SJCRH30 (cell line): ENCODE data around the gene HEPACAM2. TPM values are rescaled to one million over a fixed set of nuclear protein-coding genes. Genes with fewer than 3 reads are reported as not detected.

Source experiments
- DNase-seq, 2 experiments: peaks; one replicate each; pipeline ENCODE4 v3.0.0-alpha.2; 2015 to 2020
- H3K27ac ChIP-seq: fragments of 250-450 bp; sonication (Bioruptor Pico); 2 replicates; pipeline ENCODE4 v1.5.1; 2020; ENCODE audit warnings: mild to moderate bottlenecking, moderate library complexity
- H3K27me3 ChIP-seq: fragments of 250-450 bp; sonication (Bioruptor Pico); 2 replicates; pipeline ENCODE4 v1.5.1; 2020; ENCODE audit warnings: mild to moderate bottlenecking, moderate library complexity
- H3K36me3 ChIP-seq: fragments of 250-450 bp; sonication (Bioruptor Pico); 2 replicates; pipeline ENCODE4 v1.5.1; 2020; ENCODE audit warnings: mild to moderate bottlenecking, moderate library complexity
- H3K4me1 ChIP-seq: fragments of 250-450 bp; sonication (Bioruptor Pico); 2 replicates; pipeline ENCODE4 v1.5.1; 2020; ENCODE audit warnings: mild to moderate bottlenecking, moderate library complexity
- H3K4me3 ChIP-seq: fragments of 250-450 bp; sonication (Bioruptor Pico); 2 replicates; pipeline ENCODE4 v1.5.1; 2020; ENCODE audit warnings: mild to moderate bottlenecking, moderate library complexity
- H3K9me3 ChIP-seq: fragments of 250-450 bp; sonication (Bioruptor Pico); replicated peaks from 2 replicates; pipeline ENCODE4 v1.5.1; 2020; ENCODE audit warnings: mild to moderate bottlenecking, moderate library complexity
- total RNA-seq: library from RNA; depleted of rRNA; stranded (reverse); fragments of >200 nt; shearing (Covaris generic); gene quantifications from 2 replicates; pipeline ENCODE4 v1.2.3, GENCODE V29; 2014; rRNA removed

The HEPACAM2 gene
- total RNA-seq, 1 experiment from 2014 or later: 4.2 TPM

GRCh38 chr7:93146472-93147141 is 79.7 kb downstream of the HEPACAM2 start:
- Histone ChIP-seq H3K36me3 (no peaks in the 10 kb centered on the region), H3K27me3 (no peaks in the 10 kb centered on the region), H3K4me1 (peaks cover 4% of the 10 kb centered on the region; the same call in 1 of the 2 replicates), H3K9me3 (no peaks in the 10 kb centered on the region), H3K27ac (no peak overlapping the region), H3K4me3 (no peak overlapping the region)
- DNase-seq: no peak

GRCh38 chr7:93146036-93146435 is 80.2 kb downstream of the HEPACAM2 start:
- Histone ChIP-seq H3K4me1 (peaks cover 4% of the 10 kb centered on the region; the same call in 1 of the 2 replicates), H3K4me3 (no peak overlapping the region), H3K27ac (no peak overlapping the region), H3K36me3 (no peaks in the 10 kb centered on the region), H3K27me3 (no peaks in the 10 kb centered on the region), H3K9me3 (no peaks in the 10 kb centered on the region)
- DNase-seq: no peak

- no peak overlapping the region for H3K4me3 ChIP-seq
- H3K4me1 ChIP-seq: peaks cover 4% of the 10 kb centered on the region; the same call in 1 of the 2 replicates
- no peaks in the 10 kb centered on the region for H3K9me3 ChIP-seq
- no peaks in the 10 kb centered on the region for H3K36me3 ChIP-seq
- no peak for DNase-seq
- no peak overlapping the region for H3K27ac ChIP-seq
- no peaks in the 10 kb centered on the region for H3K27me3 ChIP-seq
Observed at GRCh38 chr7:93145354-93145753, 80.9 kb downstream of the HEPACAM2 start.

GRCh38 chr7:93142127-93142526 is 84.1 kb downstream of the HEPACAM2 start:
- H3K36me3 ChIP-seq: no peaks in the 10 kb centered on the region
- no peak overlapping the region for H3K4me3 ChIP-seq
- no peaks in the 10 kb centered on the region for H3K4me1 ChIP-seq
- H3K9me3 ChIP-seq: no peaks in the 10 kb centered on the region
- DNase-seq: no peak
- H3K27me3 ChIP-seq: no peaks in the 10 kb centered on the region
- H3K27ac ChIP-seq: no peak overlapping the region

GRCh38 chr7:93140582-93141191 is 85.6 kb downstream of the HEPACAM2 start:
- no peak overlapping the region for H3K27ac ChIP-seq
- H3K27me3 ChIP-seq: no peaks in the 10 kb centered on the region
- H3K4me3 ChIP-seq: no peak overlapping the region
- DNase-seq: no peak
- no peaks in the 10 kb centered on the region for H3K9me3 ChIP-seq
- no peaks in the 10 kb centered on the region for H3K36me3 ChIP-seq
- H3K4me1 ChIP-seq: no peaks in the 10 kb centered on the region

- H3K36me3 ChIP-seq: no peaks in the 10 kb centered on the region
- H3K27me3 ChIP-seq: no peaks in the 10 kb centered on the region
- no peak overlapping the region for H3K27ac ChIP-seq
- DNase-seq: no peak
- no peaks in the 10 kb centered on the region for H3K4me1 ChIP-seq
- H3K9me3 ChIP-seq: no peaks in the 10 kb centered on the region
- H3K4me3 ChIP-seq: no peak overlapping the region
Observed at GRCh38 chr7:93138576-93138975, 87.7 kb downstream of the HEPACAM2 start.

Other genes starting within 250 kb of the HEPACAM2 start
- 4.9 and 6.0 TPM in 2 replicates for gene SAMD9, start 108.5 kb downstream of the HEPACAM2 start, total RNA-seq
- gene SAMD9L, start 78.1 kb downstream of the HEPACAM2 start, total RNA-seq: 0.79 and 1.8 TPM in 2 replicates
- 22.2 and 26.4 TPM in 2 replicates for gene VPS50, start 5.9 kb upstream of the HEPACAM2 start, total RNA-seq